Measurements from ENCODE around the gene MCOLN3.
"Not testable (repeated sequence)": the region's sequence is repeated elsewhere in the genome, so short reads cannot be mapped to it uniquely, and the experiment has no call there.

GRCh38 chr1:84986561-84986960 is 61.7 kb downstream of the MCOLN3 start:
- TF ChIP-seq CTCF (IDR thresholded peaks at IDR 0.05; ENCODE audit: low read depth, low read length); EZH2phosphoT487 (IDR thresholded peaks at IDR 0.05; ENCODE audit: low read depth): not testable (repeated sequence)

Measured in OCI-LY3 (cell line).